HG02870 (cell line): ENCODE results near the gene SNAPIN.

Experiments
- ATAC-seq: cut with Tn5 transposase; IDR thresholded peaks from one replicate; pipeline ENCODE4 v1.9.1; 2021; ENCODE audit warnings: mild to moderate bottlenecking, moderate library complexity; ENCODE audit not compliant: unreplicated experiment

The SNAPIN gene

GRCh38 chr1:153705484-153705883, 47.0 kb downstream of the SNAPIN start:
- no peak for ATAC-seq

- ATAC-seq: no peak
These were observed 52.5 kb downstream of the SNAPIN start for GRCh38 chr1:153711026-153711425.
